OCI-LY1 (cell line): ENCODE measurements around the gene CSNK1A1.

Experiments
- H2AFZ ChIP-seq: fragments of 200-600 bp; sonication (generic), shearing (Covaris generic); 2 replicates; pipeline ENCODE4 v1.6.0; 2014; ENCODE audit warnings: antibody characterized with exemption, mild to moderate bottlenecking, low read length
- H3F3A ChIP-seq: fragments of 200-600 bp; sonication (generic), shearing (Covaris generic); 2 replicates; pipeline ENCODE4 v1.6.0; 2014; ENCODE audit warnings: mild to moderate bottlenecking, antibody characterized with exemption, low read length, moderate library complexity; ENCODE audit not compliant: insufficient read depth
- H3K27ac ChIP-seq: fragments of 200-600 bp; sonication (generic); 2 replicates; pipeline ENCODE4 v1.5.1; 2014; ENCODE audit warnings: low read length, mixed run types, mild to moderate bottlenecking, low read depth; ENCODE audit not compliant: poor library complexity, severe bottlenecking
- H3K27me3 ChIP-seq: fragments of 200-600 bp; sonication (generic); 2 replicates; pipeline ENCODE4 v1.6.0; 2014; ENCODE audit warnings: antibody characterized with exemption, mild to moderate bottlenecking, low read length, moderate library complexity; ENCODE audit not compliant: insufficient read depth
- H3K36me3 ChIP-seq: fragments of 200-600 bp; sonication (generic); 2 replicates; pipeline ENCODE4 v1.6.1; 2014; ENCODE audit warnings: mild to moderate bottlenecking, antibody characterized with exemption, low read length, moderate library complexity, mixed read lengths; ENCODE audit not compliant: insufficient read depth
- H3K4me1 ChIP-seq: fragments of 200-600 bp; sonication (generic); 2 replicates; pipeline ENCODE4 v1.5.1; 2014; ENCODE audit warnings: mild to moderate bottlenecking, low read length, moderate library complexity; ENCODE audit not compliant: insufficient read depth, severe bottlenecking
- H3K4me2 ChIP-seq: fragments of 200-600 bp; sonication (generic), shearing (Covaris generic); 2 replicates; pipeline ENCODE4 v1.6.1; 2014; ENCODE audit warnings: low read length
- H3K4me3 ChIP-seq: fragments of 200-600 bp; sonication (generic); 2 replicates; pipeline ENCODE4 v1.5.1; 2014; ENCODE audit warnings: low read length, low read depth, mild to moderate bottlenecking, mixed read lengths; ENCODE audit not compliant: poor library complexity, severe bottlenecking
- H3K79me2 ChIP-seq: fragments of 200-600 bp; shearing (Covaris generic); 2 replicates; pipeline ENCODE4 v1.6.1; 2016; ENCODE audit warnings: mixed run types, low read length, mixed read lengths; ENCODE audit not compliant: insufficient read depth
- H3K9ac ChIP-seq: fragments of 200-600 bp; sonication (generic), shearing (Covaris generic); 2 replicates; pipeline ENCODE4 v1.6.1; 2014; ENCODE audit warnings: mild to moderate bottlenecking, low read length, mixed read lengths
- H3K9me2 ChIP-seq: fragments of 200-600 bp; sonication (generic), shearing (Covaris generic); 2 replicates; pipeline ENCODE4 v1.6.1; 2014; ENCODE audit warnings: low read depth, mild to moderate bottlenecking, low read length, mixed read lengths
- H3K9me3 ChIP-seq: fragments of 200-600 bp; shearing (Covaris generic); 2 replicates; pipeline ENCODE4 v1.6.1; 2014; ENCODE audit warnings: low read length, mixed read lengths
- H4K20me1 ChIP-seq: fragments of 200-600 bp; sonication (generic), shearing (Covaris generic); 2 replicates; pipeline ENCODE4 v1.6.0; 2016; ENCODE audit warnings: mild to moderate bottlenecking, low read length; ENCODE audit not compliant: insufficient read depth
- EZH2 ChIP-seq: fragments of 200-600 bp; sonication (generic), shearing (Covaris generic); IDR thresholded peaks from 2 replicates; pipeline ENCODE4 v1.8.0; 2017; ENCODE audit warnings: borderline replicate concordance, mixed run types, mild to moderate bottlenecking, antibody characterized with exemption, low read length, moderate library complexity, mixed read lengths
- TF ChIP-seq, protein P1 (sequence below): fragments of 200-600 bp; sonication (generic), shearing (Covaris generic); IDR thresholded peaks from 2 replicates; pipeline ENCODE4 v1.5.1; 2017; ENCODE audit warnings: mild to moderate bottlenecking, antibody characterized with exemption, low read length, moderate library complexity, mixed read lengths

Gene CSNK1A1

DNA sequence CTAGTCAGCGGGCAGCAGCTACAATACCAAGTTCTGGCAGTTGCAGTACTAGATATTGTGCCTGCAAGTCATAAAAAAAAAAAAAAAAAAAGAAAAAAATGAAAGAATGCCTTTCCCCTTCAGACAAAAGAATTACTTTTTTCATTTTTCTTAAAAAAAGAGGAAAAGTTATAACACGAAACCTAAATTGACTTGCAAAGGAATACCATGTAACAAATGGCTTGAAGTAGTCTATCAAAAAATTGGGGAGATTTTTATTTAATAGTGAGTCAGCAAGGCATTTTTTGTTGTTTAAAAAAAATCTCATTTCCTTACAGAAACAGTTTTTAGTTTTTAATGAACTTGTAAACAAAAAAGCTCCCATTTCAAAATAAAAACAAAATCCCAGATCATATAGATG, 55.6 kb downstream of the CSNK1A1 start:
- TF ChIP-seq, protein P1, sequence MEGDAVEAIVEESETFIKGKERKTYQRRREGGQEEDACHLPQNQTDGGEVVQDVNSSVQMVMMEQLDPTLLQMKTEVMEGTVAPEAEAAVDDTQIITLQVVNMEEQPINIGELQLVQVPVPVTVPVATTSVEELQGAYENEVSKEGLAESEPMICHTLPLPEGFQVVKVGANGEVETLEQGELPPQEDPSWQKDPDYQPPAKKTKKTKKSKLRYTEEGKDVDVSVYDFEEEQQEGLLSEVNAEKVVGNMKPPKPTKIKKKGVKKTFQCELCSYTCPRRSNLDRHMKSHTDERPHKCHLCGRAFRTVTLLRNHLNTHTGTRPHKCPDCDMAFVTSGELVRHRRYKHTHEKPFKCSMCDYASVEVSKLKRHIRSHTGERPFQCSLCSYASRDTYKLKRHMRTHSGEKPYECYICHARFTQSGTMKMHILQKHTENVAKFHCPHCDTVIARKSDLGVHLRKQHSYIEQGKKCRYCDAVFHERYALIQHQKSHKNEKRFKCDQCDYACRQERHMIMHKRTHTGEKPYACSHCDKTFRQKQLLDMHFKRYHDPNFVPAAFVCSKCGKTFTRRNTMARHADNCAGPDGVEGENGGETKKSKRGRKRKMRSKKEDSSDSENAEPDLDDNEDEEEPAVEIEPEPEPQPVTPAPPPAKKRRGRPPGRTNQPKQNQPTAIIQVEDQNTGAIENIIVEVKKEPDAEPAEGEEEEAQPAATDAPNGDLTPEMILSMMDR = no peak
- no peak for TF ChIP-seq EZH2
- no peak overlapping the region for H3K4me2 ChIP-seq
- H2AFZ ChIP-seq = no peak overlapping the region
- H3K9me2 ChIP-seq = no peaks in the 10 kb centered on the region
- H3K36me3 ChIP-seq = peaks cover 65% of the 10 kb centered on the region
- no peaks in the 10 kb centered on the region for H3K79me2 ChIP-seq
- no peaks in the 10 kb centered on the region for H3K4me1 ChIP-seq
- H3K9me3 ChIP-seq = no peaks in the 10 kb centered on the region
- H3K4me3 ChIP-seq = no peak overlapping the region
- no peak overlapping the region for H3K27ac ChIP-seq
- no peaks in the 10 kb centered on the region for H3K27me3 ChIP-seq
- no peaks in the 10 kb centered on the region for H3F3A ChIP-seq
- H4K20me1 ChIP-seq = no peaks in the 10 kb centered on the region
- no peak overlapping the region for H3K9ac ChIP-seq

DNA sequence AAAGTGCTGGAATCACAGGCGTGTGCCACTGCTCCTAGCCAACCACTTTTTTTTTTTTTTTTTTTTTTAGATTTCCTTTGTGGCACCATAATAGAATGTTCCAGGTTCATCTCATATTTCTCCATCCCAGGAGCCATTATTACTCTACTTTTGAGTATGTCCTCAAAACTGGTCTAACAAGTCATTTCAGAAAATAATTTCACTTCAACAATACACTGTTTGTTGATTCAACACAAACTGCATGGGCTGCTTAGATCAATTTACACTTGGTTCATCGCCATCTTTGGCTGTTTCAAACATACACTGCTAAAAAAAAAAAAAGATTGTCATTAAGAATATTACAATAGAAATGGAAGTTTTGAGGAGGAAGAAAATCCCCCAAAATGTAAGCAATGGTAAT, 57.9 kb downstream of the CSNK1A1 start:
- no peak overlapping the region for H2AFZ ChIP-seq
- no peaks in the 10 kb centered on the region for H3F3A ChIP-seq
- H3K4me1 ChIP-seq = no peaks in the 10 kb centered on the region
- H3K9ac ChIP-seq = no peak overlapping the region
- H3K9me3 ChIP-seq = no peaks in the 10 kb centered on the region
- H3K4me3 ChIP-seq = no peak overlapping the region
- H4K20me1 ChIP-seq = no peaks in the 10 kb centered on the region
- no peaks in the 10 kb centered on the region for H3K79me2 ChIP-seq
- H3K9me2 ChIP-seq = no peaks in the 10 kb centered on the region
- peaks cover 46% of the 10 kb centered on the region for H3K36me3 ChIP-seq
- no peak for TF ChIP-seq EZH2
- TF ChIP-seq, protein P1 = no peak
- H3K27me3 ChIP-seq = no peaks in the 10 kb centered on the region
- no peak overlapping the region for H3K4me2 ChIP-seq
- no peak overlapping the region for H3K27ac ChIP-seq

DNA sequence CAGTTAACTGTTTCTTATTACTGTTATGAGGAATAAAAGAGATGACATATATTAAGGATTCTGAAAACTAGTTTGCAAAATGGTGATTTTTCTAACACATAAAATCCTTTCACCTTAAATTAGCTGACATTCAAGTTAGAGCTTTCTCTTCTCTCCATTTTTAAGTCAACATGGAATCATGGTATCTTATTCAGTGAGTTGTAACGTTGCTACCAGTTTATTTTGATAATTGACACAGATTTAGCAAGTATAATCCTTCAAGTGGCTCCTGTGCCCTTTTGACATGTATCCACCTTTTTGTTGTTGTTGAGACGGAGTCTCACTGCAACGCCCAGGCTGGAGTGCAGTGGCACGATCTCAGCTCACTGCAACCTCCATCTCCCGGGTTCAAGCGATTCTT, 58.5 kb downstream of the CSNK1A1 start:
- H3K9me3 ChIP-seq = no peaks in the 10 kb centered on the region
- H2AFZ ChIP-seq = no peak overlapping the region
- H4K20me1 ChIP-seq = no peaks in the 10 kb centered on the region
- H3K27ac ChIP-seq = no peak overlapping the region
- H3K4me2 ChIP-seq = no peak overlapping the region
- no peaks in the 10 kb centered on the region for H3K79me2 ChIP-seq
- TF ChIP-seq, protein P1 = no peak
- TF ChIP-seq EZH2 = no peak
- peaks cover 42% of the 10 kb centered on the region for H3K36me3 ChIP-seq
- no peaks in the 10 kb centered on the region for H3K27me3 ChIP-seq
- no peak overlapping the region for H3K9ac ChIP-seq
- no peak overlapping the region for H3K4me3 ChIP-seq
- H3K9me2 ChIP-seq = no peaks in the 10 kb centered on the region
- no peaks in the 10 kb centered on the region for H3K4me1 ChIP-seq
- H3F3A ChIP-seq = no peaks in the 10 kb centered on the region
